Activated T-helper 2 cell treated with anti-CD3 and anti-CD28 coated beads, Interferon-gamma antibody, Interleukin-2, Interleukin-4, amounts not matched to agents 10 μg/mL and 5 μg/mL and 100 μg/mL, durations not matched to agents 14 hours and 24 hours and 36 hours (primary cell): ENCODE measurements around the gene TBC1D5. TPM values are rescaled to one million over a fixed set of nuclear protein-coding genes. Genes with fewer than 3 reads are reported as not detected.
"Not testable (repeated sequence)": the region's sequence is repeated elsewhere in the genome, so short reads cannot be mapped to it uniquely, and the experiment has no call there.

ENCODE experiments used
- DNase-seq: peaks from one replicate; pipeline ENCODE4 v3.0.0; 2021; ENCODE audit warnings: low spot score
- H3K27ac Mint-ChIP-seq: one replicate; pipeline ENCODE4 v1.8.0; 2021; ENCODE audit warnings: mixed read lengths
- H3K27me3 Mint-ChIP-seq: one replicate; pipeline ENCODE4 v1.8.0; 2021; ENCODE audit warnings: low read depth, mixed read lengths
- H3K36me3 Mint-ChIP-seq: one replicate; pipeline ENCODE4 v1.8.0; 2021; ENCODE audit warnings: low read depth, mixed read lengths
- H3K4me1 Mint-ChIP-seq: one replicate; pipeline ENCODE4 v1.8.0; 2021; ENCODE audit warnings: low read depth, mixed read lengths
- H3K4me3 Mint-ChIP-seq: one replicate; pipeline ENCODE4 v1.8.0; 2021; ENCODE audit warnings: low read depth, mild to moderate bottlenecking, moderate library complexity, mixed read lengths
- H3K9me3 Mint-ChIP-seq: one replicate; pipeline ENCODE4 v1.8.0; 2021; ENCODE audit warnings: mixed read lengths
- intact Hi-C: fragments of 100-400 bp; cut with micrococcal nuclease; formaldehyde crosslinking; loops from one replicate; pipeline ENCODE4 v1.15.1; 2023
- total RNA-seq: library from RNA; stranded (reverse); gene quantifications from 2 replicates; pipeline ENCODE4 v1.2.3, GENCODE V29; 2022

TBC1D5 gene
- total RNA-seq, 1 donor from 2014 or later = 43.9 TPM

DNA sequence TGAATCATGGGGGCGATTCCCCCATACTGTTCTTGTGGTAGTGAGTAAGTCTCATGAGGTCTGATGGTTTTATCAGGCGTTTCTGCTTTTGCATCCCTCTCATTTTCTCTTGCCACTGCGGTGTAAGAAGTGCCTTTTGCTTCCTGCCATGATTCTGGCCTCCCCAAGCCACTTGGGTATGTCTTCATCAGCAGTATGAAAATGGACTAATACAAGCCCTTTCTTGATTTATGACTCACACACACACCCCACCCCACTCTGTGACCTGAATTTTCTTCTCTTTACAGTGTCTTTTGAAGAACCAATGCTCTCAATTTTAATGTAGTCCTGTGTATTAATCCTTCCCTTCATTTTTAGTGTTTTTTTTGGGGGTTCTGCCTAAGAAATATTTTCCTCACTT lies 612.9 kb downstream of the TBC1D5 start:
- DNase-seq = no peak
- Mint-ChIP-seq H3K4me1 (peaks cover 2% of the 10 kb centered on the region), H3K27ac (no peak overlapping the region), H3K9me3 (peaks cover 13% of the 10 kb centered on the region), H3K4me3 (no peak overlapping the region), H3K27me3 (no peaks in the 10 kb centered on the region), H3K36me3 (peaks cover 9% of the 10 kb centered on the region)
- intact Hi-C loops = no loop called here

GRCh38 chr3:17128671-17129070 lies 613.8 kb downstream of the TBC1D5 start:
- H3K27ac Mint-ChIP-seq, H3K4me1 Mint-ChIP-seq, H3K4me3 Mint-ChIP-seq, intact Hi-C loops, H3K36me3 Mint-ChIP-seq, DNase-seq, H3K27me3 Mint-ChIP-seq: not testable (repeated sequence)
- peaks cover 13% of the 10 kb centered on the region for H3K9me3 Mint-ChIP-seq

GRCh38 chr3:17125738-17126442 lies 616.5 kb downstream of the TBC1D5 start:
- Mint-ChIP-seq H3K36me3 (peaks cover 9% of the 10 kb centered on the region), H3K9me3 (peaks cover 25% of the 10 kb centered on the region), H3K4me1 (peaks cover 2% of the 10 kb centered on the region), H3K4me3 (no peak overlapping the region), H3K27me3 (no peaks in the 10 kb centered on the region), H3K27ac (no peak overlapping the region)
- DNase-seq = no peak
- intact Hi-C loops = no loop called here

DNA sequence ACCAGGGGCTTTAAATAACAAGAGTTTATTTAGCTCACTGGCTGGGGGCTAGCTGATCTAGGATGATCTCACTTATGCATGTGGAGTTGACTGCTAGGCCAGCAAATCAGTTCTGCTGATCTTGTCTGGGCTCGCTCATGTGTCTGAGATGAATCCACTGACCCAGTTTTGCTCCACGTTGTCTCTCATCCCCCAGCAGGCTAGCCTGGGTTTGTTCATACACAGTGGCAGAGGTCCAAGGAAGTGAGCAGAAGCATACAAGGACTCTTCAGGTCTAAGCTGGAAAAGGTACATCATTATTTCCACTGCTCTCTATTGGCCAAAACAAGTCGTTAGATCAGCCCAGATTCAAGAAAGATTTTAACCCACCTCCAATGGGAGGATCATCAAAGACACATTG lies 619.7 kb downstream of the TBC1D5 start:
- Mint-ChIP-seq H3K27ac (no peak overlapping the region), H3K4me3 (no peak overlapping the region), H3K36me3 (peaks cover 5% of the 10 kb centered on the region), H3K4me1 (no peaks in the 10 kb centered on the region), H3K27me3 (no peaks in the 10 kb centered on the region), H3K9me3 (peaks cover 19% of the 10 kb centered on the region)
- DNase-seq = no peak
- intact Hi-C loops = no loop called here

DNA sequence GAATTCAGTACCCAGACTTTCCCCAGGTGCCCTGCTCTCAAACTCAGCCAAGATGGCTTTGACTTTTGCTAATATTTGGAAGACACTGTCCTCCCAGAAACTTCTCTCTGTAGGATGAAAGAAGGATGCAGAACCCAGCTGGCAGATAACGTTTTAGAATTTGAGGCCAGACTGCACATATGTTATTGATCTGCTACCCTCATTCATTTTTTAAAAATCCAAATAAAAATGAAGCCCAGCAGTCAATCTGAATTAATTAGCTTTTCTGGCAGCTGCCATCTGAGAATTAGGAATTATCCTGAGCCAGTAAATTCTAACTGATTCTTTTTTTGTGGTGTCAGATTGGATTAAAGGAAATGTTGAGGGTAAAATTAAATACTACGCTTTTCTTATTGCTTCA lies 621.1 kb downstream of the TBC1D5 start:
- Mint-ChIP-seq H3K36me3 (no peaks in the 10 kb centered on the region), H3K27ac (no peak overlapping the region), H3K27me3 (no peaks in the 10 kb centered on the region), H3K4me3 (no peak overlapping the region), H3K9me3 (peaks cover 11% of the 10 kb centered on the region), H3K4me1 (no peaks in the 10 kb centered on the region)
- intact Hi-C loops = no loop called here
- no peak for DNase-seq

DNA sequence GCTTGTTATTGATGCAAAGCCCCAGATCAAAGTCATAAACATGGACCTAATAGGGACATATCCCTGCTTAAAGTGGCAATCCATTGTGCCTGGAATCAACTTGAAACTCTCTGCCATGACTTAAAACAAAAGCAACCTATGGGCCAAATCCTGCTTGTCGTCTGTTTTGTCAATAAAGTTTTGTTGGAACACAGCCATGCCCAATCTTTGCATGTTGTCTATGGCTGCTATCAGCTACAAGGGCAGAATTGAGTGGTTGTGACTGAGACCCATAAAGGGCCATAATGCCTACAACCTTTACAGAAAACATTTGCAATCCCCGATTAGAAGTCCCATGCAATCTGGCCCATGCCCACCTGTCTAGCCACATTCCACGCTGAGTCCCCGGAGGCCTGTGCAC lies 622.3 kb downstream of the TBC1D5 start:
- no peak overlapping the region for H3K4me3 Mint-ChIP-seq
- H3K36me3 Mint-ChIP-seq = no peaks in the 10 kb centered on the region
- no peak for DNase-seq
- no peaks in the 10 kb centered on the region for H3K4me1 Mint-ChIP-seq
- no peaks in the 10 kb centered on the region for H3K27me3 Mint-ChIP-seq
- H3K9me3 Mint-ChIP-seq = peaks cover 11% of the 10 kb centered on the region
- intact Hi-C loops = no loop called here
- no peak overlapping the region for H3K27ac Mint-ChIP-seq

- Mint-ChIP-seq H3K4me3 (no peak overlapping the region), H3K27ac (no peak overlapping the region), H3K9me3 (peaks cover 11% of the 10 kb centered on the region), H3K27me3 (no peaks in the 10 kb centered on the region), H3K36me3 (no peaks in the 10 kb centered on the region), H3K4me1 (no peaks in the 10 kb centered on the region)
- intact Hi-C loops = no loop called here
- DNase-seq = no peak
These were observed 623.0 kb downstream of the TBC1D5 start for GRCh38 chr3:17119201-17120072.

- Mint-ChIP-seq H3K9me3 (peaks cover 12% of the 10 kb centered on the region), H3K36me3 (no peaks in the 10 kb centered on the region), H3K27ac (no peak overlapping the region), H3K27me3 (no peaks in the 10 kb centered on the region), H3K4me3 (no peak overlapping the region), H3K4me1 (no peaks in the 10 kb centered on the region)
- DNase-seq = no peak
- intact Hi-C loops = no loop called here
These were observed 623.7 kb downstream of the TBC1D5 start for GRCh38 chr3:17118771-17119170.

- no peaks in the 10 kb centered on the region for H3K27me3 Mint-ChIP-seq
- peaks cover 10% of the 10 kb centered on the region for H3K9me3 Mint-ChIP-seq
- no peak overlapping the region for H3K4me3 Mint-ChIP-seq
- no peak for DNase-seq
- peaks cover 4% of the 10 kb centered on the region for H3K36me3 Mint-ChIP-seq
- peaks cover 6% of the 10 kb centered on the region for H3K4me1 Mint-ChIP-seq
- intact Hi-C loops = no loop called here
- no peak overlapping the region for H3K27ac Mint-ChIP-seq
These were observed 626.3 kb downstream of the TBC1D5 start for GRCh38 chr3:17116007-17116600.

DNA sequence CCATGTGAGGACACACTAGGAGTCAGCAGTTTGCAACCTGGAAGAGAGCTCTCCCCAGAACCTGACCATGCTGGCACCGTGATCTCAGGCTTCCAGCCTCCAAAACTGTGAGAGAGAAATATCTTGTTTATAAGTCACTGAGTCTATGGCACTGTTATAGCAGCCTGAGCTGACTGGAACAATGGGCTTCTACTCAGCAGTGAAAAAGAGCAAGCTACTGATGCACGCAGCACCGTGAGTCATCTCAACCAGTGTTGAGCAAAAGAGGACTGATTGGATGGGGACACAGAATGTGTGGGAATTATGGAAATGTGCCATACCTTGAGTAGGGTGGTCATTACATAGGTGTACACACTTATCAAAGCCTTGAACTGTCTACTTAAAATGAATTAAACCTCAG lies 627.2 kb downstream of the TBC1D5 start:
- H3K27me3 Mint-ChIP-seq = no peaks in the 10 kb centered on the region
- H3K9me3 Mint-ChIP-seq = peaks cover 10% of the 10 kb centered on the region

GRCh38 chr3:17111586-17111985 lies 630.8 kb downstream of the TBC1D5 start:
- H3K9me3 Mint-ChIP-seq = peaks cover 14% of the 10 kb centered on the region
- no peak overlapping the region for H3K27ac Mint-ChIP-seq
- H3K4me3 Mint-ChIP-seq = no peak overlapping the region
- peaks cover 17% of the 10 kb centered on the region for H3K4me1 Mint-ChIP-seq
- DNase-seq = no peak
- H3K27me3 Mint-ChIP-seq = no peaks in the 10 kb centered on the region
- H3K36me3 Mint-ChIP-seq = peaks cover 9% of the 10 kb centered on the region
- intact Hi-C loops = no loop called here

More for the DNA sequence above, 627.2 kb downstream of the TBC1D5 start:
- Mint-ChIP-seq H3K4me1 (peaks cover 13% of the 10 kb centered on the region), H3K4me3 (no peak overlapping the region), H3K36me3 (peaks cover 4% of the 10 kb centered on the region), H3K27ac (no peak overlapping the region)
- intact Hi-C loops = no loop called here
- DNase-seq = no peak

- Mint-ChIP-seq H3K27me3 (no peaks in the 10 kb centered on the region), H3K27ac (no peak overlapping the region), H3K4me1 (peaks cover 23% of the 10 kb centered on the region), H3K36me3 (peaks cover 11% of the 10 kb centered on the region), H3K4me3 (no peak overlapping the region), H3K9me3 (peaks cover 17% of the 10 kb centered on the region)
- DNase-seq = no peak
- intact Hi-C loops = no loop called here
These were observed 631.6 kb downstream of the TBC1D5 start for GRCh38 chr3:17110660-17111396.
